Measurements from ENCODE around the gene PSMB10. TPM values are rescaled to one million over a fixed set of nuclear protein-coding genes. Genes with fewer than 3 reads are reported as not detected.

PSMB10 gene
- total RNA-seq, 1 donor, result 47.0 TPM

DNA sequence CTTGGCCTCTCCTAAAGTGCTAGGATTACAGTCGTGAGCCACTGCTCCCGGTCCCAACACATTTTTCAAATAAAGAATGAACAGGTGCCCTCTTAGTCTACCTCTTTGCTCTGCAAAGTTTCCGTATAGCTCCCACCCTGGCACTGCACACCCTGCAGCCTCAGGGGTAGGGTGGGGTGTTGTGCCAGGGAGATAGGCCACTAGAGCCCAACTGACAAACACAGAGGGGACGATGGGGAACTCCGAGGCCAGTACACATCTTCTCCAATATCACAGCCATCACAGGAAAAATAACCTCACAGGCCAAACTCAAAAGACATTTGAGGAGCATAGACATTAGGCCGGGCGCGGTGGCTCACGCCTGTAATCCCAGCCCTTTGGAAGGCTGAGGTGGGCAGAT, 34.5 kb upstream of the PSMB10 start:
- H3K4me2 ChIP-seq (ENCODE audit: insufficient read depth, low read length), result no peak overlapping the region
- TF ChIP-seq, protein P1, sequence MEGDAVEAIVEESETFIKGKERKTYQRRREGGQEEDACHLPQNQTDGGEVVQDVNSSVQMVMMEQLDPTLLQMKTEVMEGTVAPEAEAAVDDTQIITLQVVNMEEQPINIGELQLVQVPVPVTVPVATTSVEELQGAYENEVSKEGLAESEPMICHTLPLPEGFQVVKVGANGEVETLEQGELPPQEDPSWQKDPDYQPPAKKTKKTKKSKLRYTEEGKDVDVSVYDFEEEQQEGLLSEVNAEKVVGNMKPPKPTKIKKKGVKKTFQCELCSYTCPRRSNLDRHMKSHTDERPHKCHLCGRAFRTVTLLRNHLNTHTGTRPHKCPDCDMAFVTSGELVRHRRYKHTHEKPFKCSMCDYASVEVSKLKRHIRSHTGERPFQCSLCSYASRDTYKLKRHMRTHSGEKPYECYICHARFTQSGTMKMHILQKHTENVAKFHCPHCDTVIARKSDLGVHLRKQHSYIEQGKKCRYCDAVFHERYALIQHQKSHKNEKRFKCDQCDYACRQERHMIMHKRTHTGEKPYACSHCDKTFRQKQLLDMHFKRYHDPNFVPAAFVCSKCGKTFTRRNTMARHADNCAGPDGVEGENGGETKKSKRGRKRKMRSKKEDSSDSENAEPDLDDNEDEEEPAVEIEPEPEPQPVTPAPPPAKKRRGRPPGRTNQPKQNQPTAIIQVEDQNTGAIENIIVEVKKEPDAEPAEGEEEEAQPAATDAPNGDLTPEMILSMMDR (IDR thresholded peaks at IDR 0.05; ENCODE audit: extremely low read depth, low read depth, low read length), result no peak
- peaks cover 17% of the 10 kb centered on the region for H3K4me1 ChIP-seq (ENCODE audit: insufficient read depth, low read length)
- H3K36me3 ChIP-seq (ENCODE audit: insufficient read depth, low read length), result no peaks in the 10 kb centered on the region
- no peak overlapping the region for H3K4me3 ChIP-seq (ENCODE audit: insufficient read depth, low read length)
- DNase-seq (ENCODE audit: insufficient read length, low spot score, missing footprints), result no peak
- H3K27ac ChIP-seq (ENCODE audit: low read depth, low read length), result no peak overlapping the region
- H3K27me3 ChIP-seq (ENCODE audit: insufficient read depth, low read length), result no peaks in the 10 kb centered on the region
- peaks cover 22% of the 10 kb centered on the region for H3K79me2 ChIP-seq (ENCODE audit: insufficient read depth, low read length)
- H3K9me3 ChIP-seq (ENCODE audit: low read depth, low read length), result no peaks in the 10 kb centered on the region
- no peak overlapping the region for H2AFZ ChIP-seq (ENCODE audit: low read length)
- peaks cover 17% of the 10 kb centered on the region for H4K20me1 ChIP-seq (ENCODE audit: insufficient read depth, low read length)

DNA sequence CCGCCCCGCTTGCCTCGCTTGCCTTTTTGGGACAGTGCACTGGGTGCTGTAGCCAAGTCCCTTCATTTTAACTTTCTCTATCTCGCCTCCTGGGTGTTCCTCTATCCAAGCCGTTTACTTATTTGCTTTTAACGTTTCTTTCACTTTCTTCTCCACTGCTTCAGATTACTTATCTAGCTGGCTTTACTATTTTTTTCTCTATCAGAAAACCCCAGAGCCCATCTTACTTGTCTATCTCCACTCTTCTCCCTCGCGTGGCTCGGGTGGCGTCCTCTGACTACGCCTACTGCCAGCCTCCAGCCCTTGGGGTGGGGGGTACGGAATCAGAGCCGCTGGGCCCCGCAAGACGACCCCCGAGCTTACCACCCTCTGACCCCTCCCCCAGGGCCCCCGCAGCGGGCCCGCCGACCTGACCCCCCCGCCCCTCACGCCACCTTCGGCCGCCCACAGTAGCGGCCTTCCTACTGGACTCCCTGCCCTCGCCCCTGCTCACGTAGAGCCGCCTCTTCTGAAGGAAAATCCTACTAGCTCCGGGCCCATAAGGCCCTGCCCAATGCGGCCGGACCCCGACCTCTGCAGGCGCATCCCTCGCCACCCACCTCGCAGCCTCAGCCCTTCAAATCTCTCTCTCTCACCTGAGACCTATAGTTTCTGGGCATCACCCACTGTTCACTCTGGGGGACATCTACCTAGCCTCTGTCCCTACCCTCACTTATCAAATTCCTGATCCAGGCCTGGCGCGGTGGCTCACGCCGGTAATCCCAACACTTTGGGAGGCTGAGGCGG, 32.8 kb upstream of the PSMB10 start:
- peak; percentile 90 for DNase-seq (ENCODE audit: insufficient read length, low spot score, missing footprints)
- TF ChIP-seq, protein P1 (IDR thresholded peaks at IDR 0.05; ENCODE audit: extremely low read depth, low read depth, low read length), result no peak
- Histone ChIP-seq H3K27me3 (ENCODE audit: insufficient read depth, low read length) (no peaks in the 10 kb centered on the region), H3K36me3 (ENCODE audit: insufficient read depth, low read length) (peaks cover 8% of the 10 kb centered on the region), H3K27ac (ENCODE audit: low read depth, low read length) (no peak overlapping the region), H3K4me1 (ENCODE audit: insufficient read depth, low read length) (peaks cover 30% of the 10 kb centered on the region), H3K4me3 (ENCODE audit: insufficient read depth, low read length) (peak overlapping the region; percentile 94), H2AFZ (ENCODE audit: low read length) (peak overlapping the region; percentile 95), H3K79me2 (ENCODE audit: insufficient read depth, low read length) (peaks cover 38% of the 10 kb centered on the region), H3K4me2 (ENCODE audit: insufficient read depth, low read length) (peak overlapping the region; percentile 96), H4K20me1 (ENCODE audit: insufficient read depth, low read length) (peaks cover 32% of the 10 kb centered on the region), H3K9me3 (ENCODE audit: low read depth, low read length) (no peaks in the 10 kb centered on the region)

DNA sequence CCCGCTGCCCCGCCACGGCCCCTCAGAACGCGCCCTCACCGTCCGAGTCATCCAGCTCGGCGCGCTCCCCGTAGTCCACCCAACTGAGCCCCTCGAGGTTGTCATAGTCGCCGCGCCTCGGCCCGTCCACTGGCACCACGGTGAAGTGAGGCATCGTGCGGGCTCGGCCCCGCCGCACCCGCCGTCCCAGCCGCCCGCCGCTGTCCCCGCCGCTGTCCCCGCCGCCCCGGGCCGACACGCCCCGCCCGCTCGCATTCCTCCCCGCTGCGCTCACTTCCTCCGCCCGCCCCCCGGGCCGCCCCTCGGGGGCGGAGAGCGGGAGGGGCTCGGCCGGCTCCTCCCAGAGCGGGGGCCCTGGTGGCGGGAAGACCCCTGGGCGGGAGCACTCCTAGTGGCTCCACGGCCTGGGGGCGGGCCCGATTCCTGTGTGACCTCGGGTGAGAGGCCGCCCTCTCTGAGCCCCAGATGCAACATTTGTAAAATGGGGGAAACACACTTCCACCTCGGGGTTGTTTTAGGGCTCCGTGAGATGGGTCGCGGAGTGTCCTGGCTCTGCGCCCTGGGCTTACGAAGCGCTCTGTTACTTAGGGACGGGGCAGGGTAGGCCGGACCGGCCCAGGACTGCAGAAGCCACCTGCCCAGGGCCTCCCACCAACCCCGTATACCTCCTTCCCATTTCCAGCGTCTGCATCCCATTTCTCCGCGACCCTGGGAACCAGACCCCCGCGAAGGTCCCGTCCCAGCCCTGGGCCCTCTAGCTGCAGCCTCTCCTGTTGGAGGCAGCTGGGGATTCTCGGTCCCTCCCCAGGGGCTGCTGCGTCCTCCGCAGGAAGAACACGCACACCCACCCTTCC, 32.0 kb upstream of the PSMB10 start, which contains the start of gene SLC12A4:
Gene SLC12A4 (minus strand): TSS at position 238 of the 854 bp plus-strand sequence. CDS start 84 bp downstream, at position 154.
- DNase-seq (ENCODE audit: insufficient read length, low spot score, missing footprints), result peak; percentile 99
- H3K27me3 ChIP-seq (ENCODE audit: insufficient read depth, low read length), result no peaks in the 10 kb centered on the region
- peak within 1 kb of the TSS; percentile 96 for H3K4me2 ChIP-seq (ENCODE audit: insufficient read depth, low read length)
- TF ChIP-seq, protein P1 (IDR thresholded peaks at IDR 0.05; ENCODE audit: extremely low read depth, low read depth, low read length), result no peak
- no peaks in the 10 kb centered on the region for H3K9me3 ChIP-seq (ENCODE audit: low read depth, low read length)
- peaks cover 47% of the 10 kb centered on the region for H3K79me2 ChIP-seq (ENCODE audit: insufficient read depth, low read length)
- peaks cover 11% of the 10 kb centered on the region for H3K36me3 ChIP-seq (ENCODE audit: insufficient read depth, low read length)
- peak within 1 kb of the TSS; percentile 95 for H2AFZ ChIP-seq (ENCODE audit: low read length)
- peak within 1 kb of the TSS; percentile 94 for H3K4me3 ChIP-seq (ENCODE audit: insufficient read depth, low read length)
- H4K20me1 ChIP-seq (ENCODE audit: insufficient read depth, low read length), result peaks cover 40% of the 10 kb centered on the region
- peak within 1 kb of the TSS; percentile 89 for H3K27ac ChIP-seq (ENCODE audit: low read depth, low read length)
- peaks cover 33% of the 10 kb centered on the region for H3K4me1 ChIP-seq (ENCODE audit: insufficient read depth, low read length)
